Neutrophil (primary cell): ENCODE data around the gene RMDN2.

Experiments used
- H3K27ac ChIP-seq: fragments of 200-600 bp; sonication (generic); 2 replicates; pipeline ENCODE4 v1.5.1; 2016; ENCODE audit warnings: mild to moderate bottlenecking, moderate library complexity
- H3K27me3 ChIP-seq: fragments of 200-600 bp; sonication (generic); 2 replicates; pipeline ENCODE4 v1.6.0; 2016; ENCODE audit warnings: mild to moderate bottlenecking
- H3K36me3 ChIP-seq: fragments of 200-600 bp; sonication (generic); 2 replicates; pipeline ENCODE4 v1.5.1; 2017
- H3K4me1 ChIP-seq, 2 experiments: fragments of 200-600 bp in 1 of 2; sonication (generic) in 1 of 2; 1 replicate in 1 of 2; 2 replicates in 1 of 2; pipeline versions ENCODE4 v1.5.1 to v1.6.1; 2013 to 2016; ENCODE audit warnings: low read depth in 1 of 2, low read length in 1 of 2, mild to moderate bottlenecking in 1 of 2, moderate library complexity in 1 of 2; ENCODE audit not compliant: control insufficient read depth in 1 of 2, insufficient read depth in 1 of 2
- H3K4me3 ChIP-seq, 2 experiments: fragments of 200-600 bp in 1 of 2; sonication (generic) in 1 of 2; 1 replicate in 1 of 2; 2 replicates in 1 of 2; pipeline ENCODE4 v1.5.1; 2013 to 2016; ENCODE audit warnings: low read depth in 1 of 2, low read length in 1 of 2, mild to moderate bottlenecking in 1 of 2, moderate library complexity in 1 of 2
- H3K9me3 ChIP-seq: fragments of 200-600 bp; sonication (generic); 2 replicates; pipeline ENCODE4 v1.5.1; 2016
- TF ChIP-seq, protein P1 (sequence below): fragments of 200-600 bp; sonication (generic); IDR thresholded peaks from 2 replicates; pipeline ENCODE4 v1.5.1; 2016; ENCODE audit warnings: antibody characterized with exemption

The RMDN2 gene

DNA sequence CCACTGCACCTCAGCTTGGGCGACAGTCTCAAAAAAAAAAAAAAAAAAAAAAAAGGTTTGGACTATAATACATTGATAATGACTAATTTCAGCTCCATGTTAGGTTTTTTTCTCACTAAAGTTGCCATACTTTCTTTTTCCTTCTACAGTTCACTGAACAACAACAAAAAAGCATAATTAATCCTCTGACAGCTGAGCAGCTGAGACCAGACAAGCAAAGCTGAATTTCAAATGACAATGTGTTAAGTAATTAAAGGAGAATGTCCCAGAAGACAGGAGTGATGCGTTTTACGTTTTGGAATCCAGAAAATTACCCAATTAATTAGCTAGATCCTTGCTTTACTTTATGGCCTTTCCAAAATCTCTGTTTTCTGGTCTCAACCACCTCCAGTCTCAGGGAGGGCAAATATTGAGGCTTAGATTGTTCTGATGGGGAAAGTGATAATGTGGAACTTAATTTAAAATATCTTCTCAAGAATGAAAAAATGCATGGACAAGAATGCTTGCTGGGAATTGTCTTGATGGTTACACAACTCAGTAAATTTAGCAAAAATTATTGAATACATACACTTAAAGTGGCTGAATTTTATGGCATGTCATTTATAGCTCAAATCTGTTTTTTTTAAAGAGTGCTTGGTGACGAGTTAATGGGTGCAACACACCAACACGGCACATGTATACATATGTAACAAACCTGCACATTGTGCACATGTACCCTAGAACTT is 17.4 kb upstream of the RMDN2 start:
- Histone ChIP-seq H3K4me3 (no peak overlapping the region), H3K27ac (no peak overlapping the region), H3K9me3 (no peaks in the 10 kb centered on the region), H3K4me1 (peaks cover 0 to 10% of the 10 kb centered on the region in 2 experiments), H3K36me3 (no peaks in the 10 kb centered on the region), H3K27me3 (no peaks in the 10 kb centered on the region)
- TF ChIP-seq, protein P1, sequence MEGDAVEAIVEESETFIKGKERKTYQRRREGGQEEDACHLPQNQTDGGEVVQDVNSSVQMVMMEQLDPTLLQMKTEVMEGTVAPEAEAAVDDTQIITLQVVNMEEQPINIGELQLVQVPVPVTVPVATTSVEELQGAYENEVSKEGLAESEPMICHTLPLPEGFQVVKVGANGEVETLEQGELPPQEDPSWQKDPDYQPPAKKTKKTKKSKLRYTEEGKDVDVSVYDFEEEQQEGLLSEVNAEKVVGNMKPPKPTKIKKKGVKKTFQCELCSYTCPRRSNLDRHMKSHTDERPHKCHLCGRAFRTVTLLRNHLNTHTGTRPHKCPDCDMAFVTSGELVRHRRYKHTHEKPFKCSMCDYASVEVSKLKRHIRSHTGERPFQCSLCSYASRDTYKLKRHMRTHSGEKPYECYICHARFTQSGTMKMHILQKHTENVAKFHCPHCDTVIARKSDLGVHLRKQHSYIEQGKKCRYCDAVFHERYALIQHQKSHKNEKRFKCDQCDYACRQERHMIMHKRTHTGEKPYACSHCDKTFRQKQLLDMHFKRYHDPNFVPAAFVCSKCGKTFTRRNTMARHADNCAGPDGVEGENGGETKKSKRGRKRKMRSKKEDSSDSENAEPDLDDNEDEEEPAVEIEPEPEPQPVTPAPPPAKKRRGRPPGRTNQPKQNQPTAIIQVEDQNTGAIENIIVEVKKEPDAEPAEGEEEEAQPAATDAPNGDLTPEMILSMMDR = no peak

GRCh38 chr2:37911296-37911873 is 13.7 kb upstream of the RMDN2 start:
- Histone ChIP-seq H3K4me1 (peaks cover 0 to 10% of the 10 kb centered on the region in 2 experiments), H3K27ac (no peak overlapping the region), H3K27me3 (no peaks in the 10 kb centered on the region), H3K4me3 (no peak overlapping the region), H3K9me3 (no peaks in the 10 kb centered on the region), H3K36me3 (no peaks in the 10 kb centered on the region)
- TF ChIP-seq, protein P1 = no peak

- Histone ChIP-seq H3K4me1 (peaks cover 0 to 10% of the 10 kb centered on the region in 2 experiments), H3K27ac (no peak overlapping the region), H3K36me3 (no peaks in the 10 kb centered on the region), H3K27me3 (no peaks in the 10 kb centered on the region), H3K9me3 (no peaks in the 10 kb centered on the region), H3K4me3 (no peak overlapping the region)
- TF ChIP-seq, protein P1 = no peak
Measured at GRCh38 chr2:37912056-37912455, 13.0 kb upstream of the RMDN2 start.

DNA sequence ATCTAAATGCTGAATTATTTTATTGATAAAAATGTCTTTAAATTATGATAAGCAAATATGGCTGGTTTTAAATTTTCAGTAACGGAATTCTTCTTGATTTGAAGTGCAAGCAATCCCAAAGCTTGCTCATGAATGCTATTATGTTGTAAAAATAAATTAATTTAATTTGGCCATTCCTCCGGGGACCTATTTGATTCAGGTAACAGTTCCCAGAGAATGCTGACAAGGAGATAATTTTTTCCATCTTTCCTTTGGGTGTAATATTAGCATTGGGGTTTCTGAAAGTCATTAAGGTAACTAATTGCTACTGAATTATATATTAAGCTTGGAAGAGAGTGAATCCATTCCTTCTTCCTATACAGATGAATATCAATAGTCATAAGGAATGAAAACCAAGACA is 12.5 kb upstream of the RMDN2 start:
- Histone ChIP-seq H3K9me3 (no peaks in the 10 kb centered on the region), H3K4me1 (peaks cover 0 to 10% of the 10 kb centered on the region in 2 experiments), H3K27me3 (no peaks in the 10 kb centered on the region), H3K36me3 (no peaks in the 10 kb centered on the region), H3K4me3 (no peak overlapping the region), H3K27ac (no peak overlapping the region)
- TF ChIP-seq, protein P1 = no peak

GRCh38 chr2:37914340-37914739 is 10.7 kb upstream of the RMDN2 start:
- no peaks in the 10 kb centered on the region for H3K9me3 ChIP-seq
- no peak overlapping the region for H3K27ac ChIP-seq
- peaks cover 0 to 10% of the 10 kb centered on the region in 2 experiments for H3K4me1 ChIP-seq
- no peaks in the 10 kb centered on the region for H3K27me3 ChIP-seq
- no peaks in the 10 kb centered on the region for H3K36me3 ChIP-seq
- TF ChIP-seq, protein P1 = no peak
- no peak overlapping the region for H3K4me3 ChIP-seq
